Colon (tissue), 2 donors: Measurements from ENCODE around the gene PDE4DIP.
"Not testable (repeated sequence)": the region's sequence is repeated elsewhere in the genome, so short reads cannot be mapped to it uniquely, and the experiment has no call there.

Experiments
- FAIRE-seq: peaks from 2 replicates; lab custom pipeline; 2012; peaks lifted over from hg19 to GRCh38; lab: Jason Lieb, UNC
- donor health status: control.
- donor health status: control.

The PDE4DIP gene

GRCh38 chr1:148975866-148976537 lies 131.8 kb downstream of the PDE4DIP start:
- FAIRE-seq, result peak; percentile 14

- FAIRE-seq, result not testable (repeated sequence)
Observed at GRCh38 chr1:148977785-148978184, 133.6 kb downstream of the PDE4DIP start.

DNA sequence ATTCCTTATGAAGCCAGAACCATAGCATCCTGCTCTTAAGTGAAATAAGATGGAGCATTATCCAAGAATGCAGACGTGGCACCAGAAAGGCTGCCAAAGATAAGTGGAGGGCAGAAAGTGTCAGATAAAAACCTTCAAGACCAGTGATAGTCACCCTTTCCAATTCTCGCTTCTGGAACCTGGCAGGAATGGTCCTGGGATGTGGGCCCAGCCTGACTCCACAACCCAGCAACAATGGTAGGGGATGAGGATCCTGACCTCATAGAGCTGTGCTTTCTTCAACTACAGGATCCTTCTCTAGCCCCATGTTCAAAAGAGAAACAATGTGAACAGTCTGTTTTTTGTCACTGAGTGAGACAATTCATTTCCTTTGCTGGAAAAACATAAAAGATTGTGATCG lies 145.2 kb downstream of the PDE4DIP start:
- FAIRE-seq, result not testable (repeated sequence)

- not testable (repeated sequence) for FAIRE-seq
Observed at GRCh38 chr1:148990233-148990788, 146.1 kb downstream of the PDE4DIP start.

GRCh38 chr1:148991818-148992217 lies 147.6 kb downstream of the PDE4DIP start:
- not testable (repeated sequence) for FAIRE-seq

DNA sequence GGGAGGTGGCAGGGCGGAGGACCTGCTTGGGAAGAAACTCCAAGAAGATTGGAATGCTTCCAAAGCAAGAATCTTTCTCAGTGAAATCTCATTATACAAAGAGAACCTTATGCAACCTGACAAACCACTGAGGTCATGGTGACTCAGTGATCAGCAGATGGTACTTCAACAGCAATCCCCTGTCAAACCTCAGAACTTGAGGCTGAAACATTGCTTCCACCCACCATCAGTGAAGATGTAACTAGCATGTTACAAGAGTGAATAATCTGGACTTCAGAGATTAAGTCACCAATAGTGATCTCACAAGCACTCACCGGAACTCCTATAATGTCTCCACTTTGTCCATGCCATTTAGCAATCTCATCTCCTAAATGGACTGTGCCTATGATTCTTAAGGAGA lies 148.1 kb downstream of the PDE4DIP start:
- FAIRE-seq, result not testable (repeated sequence)

GRCh38 chr1:148996449-148997224 lies 152.4 kb downstream of the PDE4DIP start:
- not testable (repeated sequence) for FAIRE-seq

DNA sequence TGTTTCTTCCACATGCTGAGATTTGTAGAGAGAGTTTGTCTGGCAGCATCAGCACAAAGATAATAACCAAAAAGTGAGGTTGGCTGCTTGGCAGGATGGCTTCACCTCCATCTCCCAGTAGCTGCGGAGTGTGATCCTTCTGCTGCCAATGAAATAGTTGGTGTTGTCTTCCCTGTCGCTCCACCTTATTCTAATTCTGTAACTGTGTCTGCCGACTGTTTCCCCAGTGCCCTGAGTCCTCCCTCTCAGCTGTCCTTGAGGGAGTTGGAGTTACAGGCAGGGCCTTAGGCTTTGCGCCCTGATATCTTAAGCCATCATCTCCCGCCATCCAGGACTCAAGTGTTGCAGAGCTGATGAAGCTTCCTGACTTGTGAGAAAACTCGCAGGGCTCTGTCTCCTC lies 153.2 kb downstream of the PDE4DIP start:
- FAIRE-seq, result not testable (repeated sequence)

DNA sequence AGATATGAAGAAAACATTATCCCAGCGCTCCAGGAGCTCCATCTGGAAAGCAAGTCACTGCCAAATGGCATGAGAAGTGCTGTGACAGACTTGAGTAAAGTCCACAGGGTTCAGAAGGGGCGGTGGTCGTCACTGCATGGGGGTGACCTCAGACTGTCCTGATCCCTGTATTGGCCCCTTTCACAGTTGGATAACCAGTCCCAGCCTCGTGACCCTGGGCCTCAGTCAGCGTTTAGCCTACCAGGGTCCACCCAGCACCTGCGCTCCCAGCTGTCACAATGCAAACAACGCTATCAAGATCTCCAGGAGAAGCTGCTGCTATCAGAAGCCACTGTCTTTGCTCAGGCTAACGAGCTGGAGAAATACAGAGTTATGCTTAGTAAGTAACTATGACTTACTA lies 158.4 kb downstream of the PDE4DIP start:
- FAIRE-seq, result not testable (repeated sequence)

DNA sequence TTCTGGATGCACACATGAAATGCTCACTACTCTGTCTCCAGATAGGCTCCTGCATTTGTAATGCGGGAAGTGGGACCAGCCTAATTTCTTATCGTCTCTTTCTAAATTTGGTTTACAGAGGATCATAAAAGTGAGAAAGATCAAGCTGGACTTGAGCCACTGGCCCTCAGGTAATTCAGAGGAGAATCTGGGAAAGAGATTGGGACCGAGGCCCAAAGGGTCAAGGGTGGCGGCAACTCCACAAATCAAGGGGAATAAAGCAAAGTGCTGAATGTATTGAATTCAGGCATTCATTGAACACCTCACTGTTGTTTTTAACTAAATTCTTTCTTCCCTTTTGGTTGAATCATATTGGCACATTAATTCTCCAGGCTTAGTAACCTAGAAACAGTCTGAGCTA lies 164.1 kb downstream of the PDE4DIP start:
- not testable (repeated sequence) for FAIRE-seq

DNA sequence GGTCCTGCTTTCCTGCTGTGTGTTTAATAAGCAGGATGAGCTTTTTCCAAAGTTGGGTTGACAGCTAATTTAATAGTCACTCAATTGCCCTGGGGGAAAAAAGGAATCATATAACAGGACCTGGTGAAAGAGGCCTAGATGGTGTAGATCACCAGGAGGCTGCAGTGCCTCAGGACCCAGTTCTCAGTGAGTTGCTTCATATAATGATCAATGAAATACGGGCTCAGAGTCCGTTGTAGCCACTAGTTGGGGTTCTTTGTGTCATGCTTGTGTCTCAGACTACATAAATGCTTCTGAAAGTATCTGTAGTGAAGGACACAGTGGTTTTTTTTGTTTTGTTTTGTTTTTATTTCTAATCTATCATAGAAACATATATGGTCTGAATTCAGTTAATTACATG lies 164.5 kb downstream of the PDE4DIP start:
- not testable (repeated sequence) for FAIRE-seq

- not testable (repeated sequence) for FAIRE-seq
Observed at GRCh38 chr1:149009761-149010160, 165.5 kb downstream of the PDE4DIP start.

- FAIRE-seq, result not testable (repeated sequence)
Observed at GRCh38 chr1:149012599-149012998, 168.4 kb downstream of the PDE4DIP start.

- not testable (repeated sequence) for FAIRE-seq
Observed at GRCh38 chr1:149013513-149013912, 169.3 kb downstream of the PDE4DIP start.

GRCh38 chr1:149015522-149015921 lies 171.3 kb downstream of the PDE4DIP start:
- FAIRE-seq, result not testable (repeated sequence)

DNA sequence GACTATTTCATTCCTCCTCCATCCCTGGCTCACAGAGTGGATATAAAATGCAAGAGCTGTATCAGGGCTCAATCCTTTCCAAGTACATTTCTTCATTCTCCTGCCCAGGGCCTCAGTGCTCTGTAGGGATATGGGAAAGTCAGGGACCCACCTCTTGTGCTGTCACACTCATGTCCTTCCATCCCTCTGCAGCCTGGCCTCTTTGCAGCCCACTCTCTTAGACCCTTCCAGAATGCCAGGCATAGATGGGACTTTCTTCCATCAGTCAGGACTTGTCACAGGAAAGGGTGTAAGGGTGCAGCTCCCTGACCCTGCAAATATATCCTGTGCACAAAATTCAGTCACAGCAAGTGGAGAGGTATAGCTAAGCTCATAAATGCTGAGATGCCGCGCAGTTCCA lies 172.4 kb downstream of the PDE4DIP start:
- not testable (repeated sequence) for FAIRE-seq

GRCh38 chr1:149018577-149018976 lies 174.3 kb downstream of the PDE4DIP start:
- not testable (repeated sequence) for FAIRE-seq

DNA sequence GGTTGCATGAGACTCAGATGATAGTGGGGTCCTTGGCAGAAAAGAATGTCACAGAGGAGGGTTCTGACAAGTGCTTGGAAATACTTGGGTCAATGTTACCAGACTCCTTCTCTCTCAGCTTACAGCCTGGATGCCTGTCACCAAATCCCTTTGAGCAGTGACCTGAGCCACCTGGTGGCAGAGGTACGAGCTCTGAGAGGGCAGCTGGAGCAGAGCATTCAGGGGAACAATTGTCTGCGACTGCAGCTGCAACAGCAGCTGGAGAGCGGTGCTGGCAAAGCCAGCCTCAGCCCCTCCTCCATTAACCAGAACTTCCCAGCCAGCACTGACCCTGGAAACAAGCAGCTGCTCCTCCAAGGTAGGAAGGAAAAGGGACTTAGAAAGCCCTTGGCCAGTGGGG lies 180.1 kb downstream of the PDE4DIP start:
- not testable (repeated sequence) for FAIRE-seq

GRCh38 chr1:149033916-149034315 lies 189.7 kb downstream of the PDE4DIP start:
- FAIRE-seq, result not testable (repeated sequence)

GRCh38 chr1:149043056-149043455 lies 198.8 kb downstream of the PDE4DIP start:
- not testable (repeated sequence) for FAIRE-seq

GRCh38 chr1:149064611-149065010 lies 220.4 kb downstream of the PDE4DIP start:
- FAIRE-seq, result not testable (repeated sequence)

DNA sequence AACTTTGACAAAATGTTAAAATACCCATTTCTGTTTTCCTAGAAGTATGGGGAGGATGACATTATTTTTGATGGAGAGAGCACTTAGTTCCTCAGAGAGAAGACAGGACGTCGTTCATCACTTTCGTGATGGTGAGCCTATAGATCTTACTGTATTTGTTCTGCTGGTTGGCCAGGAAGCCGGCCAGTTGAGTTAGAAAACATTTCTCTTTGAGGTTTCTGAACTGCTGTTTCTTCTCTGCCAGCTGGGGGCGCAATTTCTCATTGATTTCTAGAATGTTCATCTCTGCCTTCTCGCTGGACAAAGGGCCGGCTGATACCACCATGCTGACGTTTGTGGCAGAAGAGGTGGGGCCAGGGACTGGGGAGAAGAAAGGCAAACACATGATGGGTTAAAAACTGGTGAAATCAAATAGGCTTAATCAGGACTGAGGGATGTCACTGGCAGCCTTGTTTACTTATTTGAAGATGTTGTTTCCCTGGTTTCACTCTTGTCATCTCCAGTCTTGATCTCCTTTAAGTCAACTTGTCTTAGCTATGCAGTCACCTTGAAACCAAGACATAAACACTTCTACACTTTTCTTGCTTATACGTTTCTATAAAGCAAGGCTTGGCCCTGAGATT lies 231.4 kb downstream of the PDE4DIP start:
- FAIRE-seq, result not testable (repeated sequence)
